H9 (cell line): ENCODE measurements around the gene OR4D2. TPM values are rescaled to one million over a fixed set of nuclear protein-coding genes. Genes with fewer than 3 reads are reported as not detected.

Experiments
- DNase-seq: peaks from one replicate; pipeline ENCODE4 v3.0.0-alpha.2; 2017
- H2AFZ ChIP-seq: one replicate; pipeline ENCODE4 v1.6.1; 2013; ENCODE audit warnings: mild to moderate bottlenecking, low read length, control low read depth, moderate library complexity
- H2AK5ac ChIP-seq: 2 replicates; pipeline ENCODE4 v1.6.1; 2013; ENCODE audit warnings: low read length, control low read depth, mixed read lengths; ENCODE audit not compliant: insufficient read length
- H2BK120ac ChIP-seq: one replicate; pipeline ENCODE4 v1.6.1; 2013; ENCODE audit warnings: low read depth, mild to moderate bottlenecking, low read length, control low read depth, inconsistent platforms; ENCODE audit not compliant: poor library complexity, severe bottlenecking
- H2BK12ac ChIP-seq: 2 replicates; pipeline ENCODE4 v1.6.1; 2013; ENCODE audit warnings: low read length, control low read depth, mixed read lengths, low read depth; ENCODE audit not compliant: insufficient read length
- H2BK15ac ChIP-seq: 2 replicates; pipeline ENCODE4 v1.6.1; 2013; ENCODE audit warnings: low read depth, low read length, control low read depth
- H2BK20ac ChIP-seq: one replicate; pipeline ENCODE4 v1.6.1; 2013; ENCODE audit warnings: low read depth, mild to moderate bottlenecking, low read length, control low read depth, inconsistent platforms; ENCODE audit not compliant: poor library complexity, severe bottlenecking
- H2BK5ac ChIP-seq: 2 replicates; pipeline ENCODE4 v1.6.1; 2013; ENCODE audit warnings: low read length, control low read depth, mixed read lengths; ENCODE audit not compliant: insufficient read length
- H3K14ac ChIP-seq: 2 replicates; pipeline ENCODE4 v1.6.1; 2013; ENCODE audit warnings: low read length, control low read depth; ENCODE audit not compliant: insufficient read depth
- H3K18ac ChIP-seq: 2 replicates; pipeline ENCODE4 v1.6.1; 2013; ENCODE audit warnings: low read depth, mild to moderate bottlenecking, mixed read lengths, low read length, control low read depth; ENCODE audit not compliant: insufficient read length
- H3K23ac ChIP-seq: 2 replicates; pipeline ENCODE4 v1.6.1; 2013; ENCODE audit warnings: low read length, control low read depth, mixed read lengths, low read depth; ENCODE audit not compliant: insufficient read length
- H3K23me2 ChIP-seq: 2 replicates; pipeline ENCODE4 v1.6.1; 2013; ENCODE audit warnings: low read depth, mild to moderate bottlenecking, mixed read lengths, low read length, control low read depth; ENCODE audit not compliant: insufficient read length, poor library complexity, severe bottlenecking
- H3K27ac ChIP-seq: 2 replicates; pipeline ENCODE4 v1.5.1; 2013; ENCODE audit warnings: low read length, control low read depth, mixed read lengths, low read depth; ENCODE audit not compliant: insufficient read length
- H3K27me3 ChIP-seq: 2 replicates; pipeline ENCODE4 v1.6.1; 2013; ENCODE audit warnings: low read length, control low read depth, inconsistent platforms; ENCODE audit not compliant: insufficient read depth
- H3K4ac ChIP-seq: 2 replicates; pipeline ENCODE4 v1.6.1; 2013; ENCODE audit warnings: low read depth, mild to moderate bottlenecking, control low read depth, inconsistent platforms, low read length, moderate library complexity
- H3K4me1 ChIP-seq: 2 replicates; pipeline ENCODE4 v1.6.1; 2013; ENCODE audit warnings: low read length, control low read depth, inconsistent platforms; ENCODE audit not compliant: insufficient read depth
- H3K4me2 ChIP-seq: 2 replicates; pipeline ENCODE4 v1.6.1; 2013; ENCODE audit warnings: low read length, control low read depth, mixed read lengths; ENCODE audit not compliant: insufficient read length, insufficient read depth
- H3K56ac ChIP-seq: 2 replicates; pipeline ENCODE4 v1.6.1; 2013; ENCODE audit warnings: low read depth, mild to moderate bottlenecking, mixed read lengths, low read length, control low read depth; ENCODE audit not compliant: insufficient read length
- H3K79me1 ChIP-seq: 2 replicates; pipeline ENCODE4 v1.6.1; 2013; ENCODE audit warnings: low read depth, mild to moderate bottlenecking, moderate library complexity, low read length, control low read depth, inconsistent platforms; ENCODE audit not compliant: insufficient read depth, poor library complexity, severe bottlenecking
- H3K79me2 ChIP-seq: 2 replicates; pipeline ENCODE4 v1.6.1; 2013; ENCODE audit warnings: low read length, control low read depth, inconsistent platforms; ENCODE audit not compliant: insufficient read depth
- H3K9ac ChIP-seq: 2 replicates; pipeline ENCODE4 v1.6.1; 2013; ENCODE audit warnings: low read length, control low read depth, mixed read lengths; ENCODE audit not compliant: insufficient read length; ENCODE audit errors: extremely low read depth
- H3K9me3 ChIP-seq: one replicate; pipeline ENCODE4 v1.6.1; 2013; ENCODE audit warnings: low read depth, low read length, inconsistent platforms; ENCODE audit not compliant: control insufficient read depth
- H3T11ph ChIP-seq: one replicate; pipeline ENCODE4 v1.6.1; 2013; ENCODE audit warnings: mild to moderate bottlenecking, low read length, control low read depth, inconsistent platforms
- H4K20me1 ChIP-seq: one replicate; pipeline ENCODE4 v1.6.1; 2013; ENCODE audit not compliant: control insufficient read depth, insufficient read length, insufficient read depth
- H4K5ac ChIP-seq: 2 replicates; pipeline ENCODE4 v1.6.1; 2013; ENCODE audit warnings: low read depth, mild to moderate bottlenecking, mixed read lengths, low read length, control low read depth; ENCODE audit not compliant: insufficient read length
- H4K8ac ChIP-seq: replicated peaks from 2 replicates; pipeline ENCODE4 v1.6.1; 2013; ENCODE audit warnings: low read length, control low read depth, mixed read lengths, low read depth; ENCODE audit not compliant: insufficient read length
- H4K91ac ChIP-seq: 2 replicates; pipeline ENCODE4 v1.6.1; 2013; ENCODE audit warnings: low read depth, mild to moderate bottlenecking, moderate library complexity, mixed read lengths, low read length, control low read depth; ENCODE audit not compliant: insufficient read length
- H3K27ac Mint-ChIP-seq, 3 experiments: 2 replicates in 2 of 3; 3 replicates in 1 of 3; pipeline ENCODE4 v1.8.0; 2020 to 2021; ENCODE audit warnings: mixed read lengths in 3 of 3, mild to moderate bottlenecking in 1 of 3, moderate library complexity in 1 of 3
- H3K27me3 Mint-ChIP-seq: 2 replicates; pipeline ENCODE4 v1.8.0; 2021; ENCODE audit warnings: low read depth, mild to moderate bottlenecking, moderate library complexity, mixed read lengths
- H3K36me3 Mint-ChIP-seq, 3 experiments: 2 replicates in 2 of 3; 3 replicates in 1 of 3; pipeline ENCODE4 v1.8.0; 2020 to 2021; ENCODE audit warnings: low read depth in 3 of 3, mixed read lengths in 3 of 3; ENCODE audit not compliant: insufficient read depth in 1 of 3
- H3K4me1 Mint-ChIP-seq, 2 experiments: 2 replicates each; pipeline ENCODE4 v1.8.0; 2020; ENCODE audit warnings: mixed read lengths in 2 of 2
- H3K4me3 Mint-ChIP-seq, 2 experiments: 2 replicates in 1 of 2; 3 replicates in 1 of 2; pipeline ENCODE4 v1.8.0; 2020 to 2021; ENCODE audit warnings: mild to moderate bottlenecking in 2 of 2, mixed read lengths in 2 of 2, moderate library complexity in 1 of 2
- H3K9me3 Mint-ChIP-seq, 2 experiments: 2 replicates in 1 of 2; 3 replicates in 1 of 2; pipeline ENCODE4 v1.8.0; 2020; ENCODE audit warnings: mild to moderate bottlenecking in 2 of 2, mixed read lengths in 2 of 2, moderate library complexity in 1 of 2
- CTCF ChIP-seq: fragments of 200-600 bp; sonication (generic); conservative IDR thresholded peaks from 3 replicates; pipeline ENCODE4 v1.8.0; 2021; ENCODE audit warnings: antibody characterized with exemption, mild to moderate bottlenecking
- WGBS: extraction: QIAGEN DNeasy Blood & Tissue Kit; methylation state at CpG from one replicate; pipeline ENCODE4 v1.1.7; 2013; ENCODE audit warnings: missing lambda C conversion rate, low lambda C conversion rate, mixed read lengths; ENCODE audit not compliant: insufficient read length; ENCODE audit errors: extremely low coverage; 5-methylcytosine and 5-hydroxymethylcytosine counted together
- total RNA-seq: library from RNA; stranded (reverse); gene quantifications from 2 replicates; pipeline ENCODE4 v1.2.1, GENCODE V29; 2021

The OR4D2 gene
- total RNA-seq, 1 experiment from 2014 or later: not detected

DNA sequence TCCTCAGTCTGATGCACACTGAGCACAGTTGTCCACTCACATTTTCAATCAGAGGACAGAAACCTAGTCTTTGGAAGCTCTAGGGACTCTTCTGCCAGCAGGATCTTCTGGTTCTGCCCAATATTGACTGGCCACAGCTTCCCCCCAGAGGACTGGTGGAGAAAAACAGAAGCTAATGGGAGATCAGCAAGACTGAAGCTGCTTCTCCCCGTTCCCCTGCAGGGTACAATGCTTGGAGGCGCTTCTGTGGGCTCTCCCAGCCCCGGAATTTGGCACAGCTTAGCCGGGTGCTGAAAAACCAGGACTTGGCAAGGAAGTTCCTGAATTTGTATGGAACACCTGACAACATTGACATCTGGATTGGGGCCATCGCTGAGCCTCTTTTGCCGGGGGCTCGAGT lies 36.1 kb downstream of the OR4D2 start:
- Histone ChIP-seq H4K91ac (no peak overlapping the region), H3K4ac (no peak overlapping the region), H3K79me2 (no peaks in the 10 kb centered on the region), H3T11ph (no peak overlapping the region), H4K20me1 (no peaks in the 10 kb centered on the region), H2BK12ac (no peak overlapping the region), H3K9me3 (no peaks in the 10 kb centered on the region), H4K5ac (no peak overlapping the region), H4K8ac (no peak overlapping the region), H2BK120ac (no peak overlapping the region), H2BK15ac (no peak overlapping the region), H3K18ac (no peak overlapping the region), H3K79me1 (no peaks in the 10 kb centered on the region), H3K27me3 (no peaks in the 10 kb centered on the region), H3K27ac (no peak overlapping the region), H3K4me1 (no peaks in the 10 kb centered on the region), H2BK20ac (no peak overlapping the region), H3K9ac (no peak overlapping the region), H3K56ac (no peak overlapping the region), H3K14ac (no peak overlapping the region), H2AK5ac (no peak overlapping the region), H3K23me2 (no peaks in the 10 kb centered on the region), H3K4me2 (no peak overlapping the region), H3K23ac (no peak overlapping the region), H2AFZ (no peak overlapping the region), H2BK5ac (no peak overlapping the region)
- peaks cover 0 to 4% of the 10 kb centered on the region in 2 experiments; a peak in 1 of 4 replicates for H3K4me1 Mint-ChIP-seq
- H3K9me3 Mint-ChIP-seq: no peaks in the 10 kb centered on the region
- H3K27me3 Mint-ChIP-seq: peaks cover 28% of the 10 kb centered on the region
- no CpG with 5 or more reads among the region's 7 CpGs for WGBS
- no peak for DNase-seq
- H3K27ac Mint-ChIP-seq: no peak overlapping the region
- peaks cover 0 to 11% (median 2%) of the 10 kb centered on the region in 3 experiments; a peak in 4 of 7 replicates for H3K36me3 Mint-ChIP-seq
- no peak overlapping the region for H3K4me3 Mint-ChIP-seq
- TF ChIP-seq CTCF: no peak
